ENCODE data around the gene ROR2.

The ROR2 gene

DNA sequence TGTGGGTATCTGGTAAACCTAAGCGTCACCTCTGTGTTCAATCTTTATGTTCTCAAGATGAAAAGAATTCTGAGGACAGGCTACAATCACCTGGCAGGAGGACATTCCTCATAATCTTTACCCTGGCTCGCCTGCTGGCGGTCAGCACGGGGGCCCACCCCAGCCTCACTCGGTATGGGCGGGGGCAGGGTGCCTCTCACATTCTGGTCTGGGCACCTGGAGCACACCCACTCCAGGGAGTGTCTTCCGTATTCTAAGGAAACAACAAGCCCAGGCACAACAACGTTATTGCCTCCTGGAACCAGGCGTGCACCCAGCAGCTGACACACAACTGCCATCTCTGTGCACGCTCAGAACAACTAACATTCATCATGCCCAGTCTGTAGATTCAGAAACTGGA, 179.8 kb downstream of the ROR2 start:
- no peak for DNase-seq

DNA sequence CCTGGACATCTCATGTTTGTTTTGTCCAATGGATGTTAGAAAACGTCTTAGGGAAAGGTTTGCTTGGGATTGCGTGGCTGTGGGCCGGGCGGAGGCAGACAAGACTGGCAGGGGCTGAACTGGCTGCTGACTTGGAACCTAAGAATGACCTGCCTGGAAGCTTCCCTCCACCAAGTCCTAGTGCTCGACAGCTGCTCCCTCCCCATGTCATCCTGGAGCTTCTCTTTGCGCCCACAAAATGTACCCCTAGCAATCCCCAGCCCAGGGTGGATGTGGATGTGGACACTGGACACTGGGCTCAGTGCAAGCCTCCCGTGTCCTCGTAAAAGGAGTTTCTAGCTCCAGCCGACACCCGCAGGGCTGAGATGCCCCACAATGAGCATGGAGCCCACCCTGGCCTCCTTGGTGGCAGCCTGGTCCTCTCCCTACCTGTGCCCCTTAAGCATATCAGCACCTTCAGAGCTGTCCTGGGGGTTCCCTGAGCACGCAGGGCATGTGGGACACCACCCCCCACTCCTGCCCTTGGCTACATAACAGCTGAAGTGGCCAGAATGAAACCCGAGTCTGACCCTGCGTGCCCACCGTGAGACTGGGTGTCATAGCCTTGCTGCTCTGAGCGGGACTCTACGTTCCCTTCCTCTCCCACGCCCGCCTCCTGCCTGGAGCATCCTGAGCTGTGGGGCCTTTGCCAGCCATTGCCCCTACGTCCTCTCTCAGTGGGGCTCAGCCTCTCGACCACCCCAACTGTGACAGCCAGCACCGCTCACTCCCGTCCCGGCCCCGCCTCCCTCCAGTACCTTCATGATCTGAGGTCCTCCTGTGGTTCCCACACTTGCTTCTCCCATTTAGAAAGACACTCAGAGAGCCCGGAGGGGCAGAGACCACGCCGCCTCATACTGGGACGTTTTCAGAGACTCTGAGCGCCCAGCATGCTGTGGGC, 180.8 kb downstream of the ROR2 start:
- DNase-seq = no peak

DNA sequence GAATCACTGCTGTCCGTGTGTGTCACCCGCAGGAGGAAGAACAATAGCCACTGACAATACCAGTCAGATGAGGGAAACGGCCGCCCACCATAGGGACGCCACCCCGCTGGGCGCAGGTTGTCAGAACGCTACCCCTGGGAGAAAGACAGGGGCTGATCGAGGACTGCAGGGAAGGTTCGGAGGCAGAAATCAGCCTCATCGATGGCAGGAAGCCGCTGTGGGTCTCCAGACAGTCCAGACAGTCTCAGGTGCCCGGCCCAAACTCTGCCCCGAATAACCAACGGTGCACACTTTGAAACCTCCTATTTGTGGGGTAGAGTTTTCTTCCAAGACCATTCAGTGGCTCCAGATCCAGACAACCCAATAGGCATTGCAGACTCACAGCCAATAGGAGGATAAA, 181.5 kb downstream of the ROR2 start:
- no peak for DNase-seq

DNA sequence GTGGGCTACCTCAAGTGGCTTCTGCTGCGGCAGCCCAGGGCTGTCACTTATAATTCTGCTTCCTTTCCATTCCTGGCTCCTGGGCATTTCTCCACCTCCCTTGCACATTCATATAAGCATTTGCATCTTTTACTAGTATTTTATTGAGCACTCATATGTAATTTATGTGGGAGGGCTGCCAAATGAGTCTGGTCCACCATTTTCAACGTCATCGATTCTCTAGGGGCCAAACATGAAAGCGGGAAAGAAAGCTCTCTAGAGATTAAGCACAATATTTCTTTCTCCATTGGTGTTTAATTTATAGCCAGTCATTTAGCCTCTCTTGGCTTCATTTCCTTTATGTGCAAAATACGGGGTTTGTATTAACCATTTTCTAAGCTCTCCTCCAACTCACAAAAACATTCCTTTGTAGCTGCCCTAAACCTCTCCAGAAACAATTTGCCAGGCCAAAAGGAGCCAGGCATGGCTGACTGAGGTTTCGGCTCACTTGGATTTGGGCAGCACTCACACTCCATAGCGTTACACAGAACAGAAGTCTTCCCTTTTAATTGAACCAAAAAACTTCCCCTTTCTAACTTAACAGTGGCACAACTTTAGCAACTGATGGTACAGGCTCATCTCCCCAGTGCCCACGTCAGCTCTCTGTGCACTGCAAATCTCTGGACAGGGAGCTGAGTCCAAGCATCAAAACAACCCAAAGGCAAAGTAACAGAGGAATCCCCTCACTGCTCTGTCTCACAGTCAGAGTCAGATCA, 183.5 kb downstream of the ROR2 start:
- DNase-seq = no peak

DNA sequence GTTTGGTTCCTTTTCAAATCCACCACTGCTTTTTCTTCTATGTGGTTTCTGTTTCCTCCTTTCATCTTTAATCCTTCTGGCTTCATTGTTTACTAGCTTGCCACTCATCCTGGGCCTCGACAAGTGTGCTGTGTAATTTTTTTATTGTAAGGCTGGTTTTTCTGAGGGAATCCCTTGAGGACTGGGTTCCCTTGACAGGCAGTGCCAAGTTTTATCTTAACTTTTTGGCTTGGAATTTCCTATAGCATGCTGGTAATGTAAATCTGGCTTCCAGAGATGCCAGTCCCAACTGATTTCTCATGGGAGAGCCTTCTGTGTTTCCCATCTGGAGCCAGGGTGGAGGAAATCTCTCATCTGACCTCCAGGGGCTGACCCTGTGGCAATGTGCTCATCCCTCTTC, 184.7 kb downstream of the ROR2 start:
- DNase-seq = no peak

DNA sequence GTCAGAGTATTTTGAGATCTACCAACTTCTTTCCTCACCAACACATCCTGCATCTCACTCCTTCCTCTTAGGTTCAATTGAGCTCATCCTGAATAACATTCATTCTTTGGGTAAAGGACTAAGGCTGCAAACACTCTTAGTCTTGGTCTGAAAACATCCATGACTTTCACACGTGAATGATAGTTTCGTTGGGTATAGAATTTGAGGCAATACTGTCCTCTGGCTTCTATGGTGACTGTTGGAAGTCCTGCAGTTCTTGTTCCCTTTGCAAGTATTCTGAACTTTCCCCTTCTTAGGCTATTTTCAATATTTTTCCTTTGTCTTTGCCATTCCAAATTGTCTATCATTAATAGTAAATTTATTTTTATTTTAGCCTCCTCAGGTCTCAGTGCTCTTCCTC, 185.4 kb downstream of the ROR2 start:
- DNase-seq = no peak

DNA sequence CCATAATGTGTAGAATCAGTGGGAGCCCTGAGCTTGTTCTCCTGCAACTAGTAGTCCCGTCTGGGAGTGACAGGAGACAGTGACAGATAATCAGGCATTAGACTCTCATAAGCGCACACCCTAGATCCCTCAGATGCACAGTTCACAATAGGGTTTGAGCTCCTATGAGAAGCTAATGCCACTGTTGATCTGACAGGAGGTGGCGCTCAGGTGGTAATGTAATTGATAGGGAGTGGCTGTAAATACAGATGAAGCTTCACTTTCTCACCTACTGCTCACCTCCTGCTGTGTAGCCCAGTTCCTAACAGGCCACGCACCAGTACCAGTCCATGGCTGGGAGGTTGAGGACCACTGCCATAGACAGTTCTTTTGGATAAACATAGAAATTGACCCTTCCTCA, 188.7 kb downstream of the ROR2 start:
- DNase-seq = no peak

DNA sequence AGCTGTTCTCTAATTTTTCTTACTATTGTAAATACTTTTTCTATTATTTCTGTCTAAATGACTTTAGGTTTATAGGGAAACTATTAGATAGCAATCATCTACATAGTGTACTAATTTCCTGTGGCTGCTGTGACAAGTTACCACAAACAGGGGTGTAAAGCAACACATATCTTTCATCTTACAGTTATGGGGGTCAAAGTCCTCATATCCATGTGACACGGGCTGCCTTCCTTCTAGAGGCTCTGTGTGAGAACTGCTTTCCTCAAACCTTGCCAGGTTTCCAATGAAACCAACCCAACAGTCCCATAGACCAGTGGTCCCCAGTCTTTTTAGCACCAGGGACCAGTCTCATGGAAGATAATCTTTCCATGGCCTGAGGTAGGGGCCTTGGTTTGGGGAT, 189.1 kb downstream of the ROR2 start:
- DNase-seq = no peak

DNA sequence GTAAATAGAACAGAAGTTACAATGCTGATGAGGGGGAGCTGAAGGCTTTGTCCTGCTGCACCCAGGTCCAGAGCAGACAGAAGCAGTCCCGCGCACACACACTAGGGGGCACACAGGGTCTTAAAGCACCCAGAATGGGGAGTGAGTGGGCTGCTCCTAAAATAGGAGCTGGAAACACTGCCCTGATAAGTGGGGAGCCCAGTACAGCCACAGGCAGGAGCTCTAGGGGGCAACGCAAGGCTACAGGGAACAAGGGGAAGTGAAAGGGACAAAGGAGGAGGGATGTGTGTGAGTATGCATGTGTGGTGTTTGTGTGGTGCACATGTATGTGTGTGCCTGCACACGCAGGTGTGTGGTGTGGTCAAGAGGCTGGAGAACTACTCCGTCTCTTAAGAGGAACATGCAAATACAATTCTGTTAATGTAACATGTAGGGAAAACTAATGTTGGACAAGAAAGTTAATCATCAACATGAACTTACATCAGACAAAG, 191.5 kb downstream of the ROR2 start:
- DNase-seq = no peak

DNA sequence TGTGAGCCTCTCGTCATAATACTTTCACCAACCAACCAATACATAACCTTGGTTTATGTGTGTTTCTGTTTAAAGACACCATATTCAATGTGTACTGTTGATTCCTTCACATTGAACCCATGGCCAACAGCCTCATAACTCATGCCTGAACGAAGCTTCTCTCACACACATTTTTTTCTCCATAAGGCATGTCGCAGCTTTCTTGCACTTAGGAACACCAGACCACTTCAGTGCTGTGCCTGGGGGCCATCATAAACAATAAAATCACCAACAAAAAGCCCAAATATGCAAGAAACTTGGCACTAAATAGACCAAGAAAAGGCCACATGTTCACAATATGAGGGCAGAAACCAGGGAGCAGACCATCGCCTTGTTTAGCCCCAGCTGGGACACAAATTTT, 192.2 kb downstream of the ROR2 start:
- DNase-seq = no peak

DNA sequence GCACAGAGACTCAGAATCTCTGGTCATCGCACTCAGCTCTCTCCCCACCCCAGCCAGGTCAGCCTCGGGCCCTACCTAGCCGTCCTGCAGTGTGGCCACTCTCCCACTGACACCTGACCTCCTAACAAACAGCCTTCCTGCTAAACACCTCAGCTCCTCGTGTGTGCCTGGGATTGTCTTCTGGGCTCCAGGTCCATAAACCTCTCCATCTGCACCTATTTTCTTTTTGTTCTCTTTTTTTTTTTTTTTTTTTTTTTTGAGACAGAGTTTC, 193.6 kb downstream of the ROR2 start:
- DNase-seq = no peak

DNA sequence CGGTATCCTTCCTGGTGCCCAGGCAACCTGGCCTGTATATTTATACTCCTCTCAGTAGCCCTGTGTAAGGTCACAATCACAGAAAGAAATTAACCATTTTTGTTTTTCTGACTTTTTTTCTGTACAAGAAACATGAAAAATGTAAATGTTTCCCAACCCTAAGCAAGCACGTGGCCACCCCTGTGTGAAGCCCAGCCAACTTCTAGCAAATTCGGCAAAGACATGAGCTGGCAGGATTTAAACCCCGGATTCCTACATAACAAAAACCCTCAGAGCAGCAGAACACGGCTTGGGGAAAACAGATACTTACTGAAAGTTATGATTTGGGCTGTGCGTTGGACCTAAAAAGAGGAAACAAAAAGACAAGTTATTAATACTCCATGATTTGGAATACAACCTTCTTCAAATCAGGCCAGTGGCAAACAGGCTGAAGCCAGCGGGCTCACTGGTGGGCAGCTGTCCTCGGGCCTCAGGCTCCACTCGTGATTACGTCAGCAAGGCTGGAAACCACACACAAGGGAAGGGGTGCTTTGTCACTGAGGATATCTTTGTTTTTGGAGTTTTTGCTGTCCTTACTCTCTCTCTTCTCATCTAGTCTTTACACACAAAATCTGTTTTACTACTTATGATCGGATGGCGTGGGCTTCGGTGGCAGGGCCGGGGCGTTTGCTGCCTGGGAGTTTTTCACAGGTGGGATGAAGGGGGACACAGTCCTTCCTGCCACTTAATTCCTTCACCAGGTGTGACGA, 194.1 kb downstream of the ROR2 start:
- no peak for DNase-seq

DNA sequence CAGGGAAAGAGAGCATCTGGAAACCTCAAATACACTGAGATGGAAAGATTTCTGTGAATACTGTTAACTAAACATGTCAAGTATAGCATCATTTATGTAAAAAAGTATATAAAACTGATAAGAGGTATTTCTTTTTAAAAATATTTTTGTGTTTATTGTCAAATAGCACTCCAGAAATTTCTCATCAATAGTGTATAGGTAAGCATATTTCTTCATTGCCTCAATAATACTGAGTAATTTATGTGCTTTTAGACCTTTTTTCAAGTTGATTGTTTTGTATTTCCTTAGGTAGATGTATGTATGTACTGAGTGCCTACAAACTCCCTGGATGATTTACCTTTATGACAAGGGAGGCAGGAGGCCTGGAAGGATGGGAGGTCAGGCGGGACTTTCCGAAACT, 196.3 kb downstream of the ROR2 start:
- DNase-seq = no peak

DNA sequence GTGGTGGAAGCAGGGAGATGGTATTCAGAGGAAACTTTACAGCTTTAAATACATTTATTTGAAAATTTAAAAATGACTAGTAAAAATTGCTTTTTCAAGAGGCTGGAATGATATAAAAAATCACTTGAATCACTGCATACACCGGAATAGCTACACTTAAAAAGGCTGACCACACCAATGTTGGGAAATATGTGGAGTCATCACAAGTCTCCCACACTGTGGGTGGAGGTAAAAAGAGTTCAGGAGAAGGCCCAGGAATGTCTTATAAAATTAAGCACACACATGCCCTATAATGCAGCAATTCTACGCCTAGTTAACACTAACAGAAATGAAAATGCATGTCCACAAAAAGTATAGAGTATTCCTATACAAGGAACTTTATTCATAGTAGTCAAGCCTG, 198.1 kb downstream of the ROR2 start:
- DNase-seq = no peak

DNA sequence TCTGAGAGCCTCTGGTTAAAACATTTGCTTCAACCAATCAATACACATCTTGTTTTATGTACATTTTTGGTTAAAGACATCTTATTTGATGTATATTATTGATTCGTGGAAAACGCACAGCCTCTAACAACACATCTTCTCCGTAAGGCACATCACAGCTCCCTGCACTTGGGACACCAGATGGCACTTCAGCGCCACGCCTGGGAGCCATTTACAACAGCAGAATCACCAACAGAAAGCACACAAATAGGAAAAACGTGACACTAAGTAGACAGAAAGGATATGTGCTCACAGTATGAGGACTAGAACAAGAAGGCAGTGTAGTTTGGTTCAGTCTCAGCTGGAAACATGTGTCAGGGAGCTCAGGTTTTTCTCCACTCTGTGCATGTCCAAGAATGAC, 199.7 kb downstream of the ROR2 start:
- DNase-seq = no peak

DNA sequence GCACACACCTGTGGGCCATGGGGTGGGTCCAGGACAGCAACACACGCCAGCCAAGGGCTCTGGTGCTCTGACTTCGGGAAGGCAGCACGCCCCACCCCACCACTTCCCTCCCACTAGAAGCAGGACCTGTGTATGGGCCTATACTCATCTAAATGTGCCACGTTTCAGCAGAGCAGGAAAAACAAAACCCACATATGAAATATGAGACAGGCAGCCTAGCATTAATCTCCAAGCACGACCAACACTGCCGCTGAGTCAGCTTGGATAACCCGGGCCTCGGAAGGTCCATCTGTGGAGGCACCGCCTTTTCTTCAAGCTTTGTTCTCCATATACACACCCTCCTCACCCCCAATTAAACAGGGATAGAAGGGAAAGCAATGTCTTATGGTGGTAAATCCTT, 203.1 kb downstream of the ROR2 start:
- DNase-seq = no peak

DNA sequence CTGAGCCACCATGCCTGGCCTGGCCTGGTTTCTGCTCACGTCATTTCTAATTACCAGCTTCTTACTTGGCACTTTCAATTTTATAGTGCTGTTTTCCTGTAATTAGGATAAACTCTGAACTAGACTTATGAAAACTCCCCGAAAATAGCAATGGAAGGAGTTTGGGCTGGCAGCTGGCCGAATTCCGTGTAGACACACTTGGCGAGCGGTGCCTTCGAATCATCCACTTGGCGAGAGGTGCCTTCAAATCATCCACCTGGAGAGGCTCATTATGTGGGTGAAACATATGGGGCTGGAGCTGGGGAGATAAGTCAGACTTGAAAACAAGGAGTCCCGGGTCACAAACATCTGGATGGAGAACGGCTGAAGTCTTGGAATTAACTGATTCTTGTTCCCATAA, 203.7 kb downstream of the ROR2 start:
- no peak for DNase-seq

DNA sequence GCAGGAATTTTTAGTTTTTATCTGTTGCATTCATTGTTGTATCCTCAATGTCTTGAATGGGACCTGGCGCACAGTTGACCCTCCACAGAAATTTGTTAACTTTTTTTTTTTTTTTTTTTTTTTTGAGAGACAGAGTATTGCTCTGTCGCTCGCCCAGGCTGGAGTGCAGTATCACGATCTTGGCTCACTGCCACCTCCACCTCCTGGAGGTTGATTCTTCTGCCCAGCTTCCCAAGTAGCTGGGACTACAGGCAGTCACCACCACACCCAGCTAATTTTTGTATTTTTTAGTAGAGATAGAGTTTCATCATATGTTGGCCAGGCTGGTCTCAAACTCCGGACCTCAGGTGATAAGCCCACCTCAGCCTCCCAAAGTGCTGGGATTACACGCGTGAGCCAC, 205.9 kb downstream of the ROR2 start:
- DNase-seq = no peak

DNA sequence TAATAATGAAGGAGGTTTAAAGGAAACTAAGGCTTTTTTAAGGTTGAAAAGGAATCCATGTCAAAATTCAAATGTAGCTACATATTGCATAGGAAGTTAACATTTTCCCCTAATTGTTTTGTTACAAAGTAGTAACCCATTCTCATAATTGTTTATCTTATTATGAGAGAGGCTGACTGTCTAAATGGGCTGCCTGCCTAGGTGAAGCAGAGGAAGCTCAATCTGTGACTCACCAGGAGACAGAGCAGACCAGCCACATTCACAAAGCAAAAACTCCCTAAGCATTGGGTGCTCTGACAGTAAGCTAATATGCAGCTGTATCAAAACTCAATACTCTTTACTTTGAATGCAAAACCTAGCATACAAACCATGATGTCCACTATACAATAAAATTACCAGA, 208.5 kb downstream of the ROR2 start:
- DNase-seq = no peak

DNA sequence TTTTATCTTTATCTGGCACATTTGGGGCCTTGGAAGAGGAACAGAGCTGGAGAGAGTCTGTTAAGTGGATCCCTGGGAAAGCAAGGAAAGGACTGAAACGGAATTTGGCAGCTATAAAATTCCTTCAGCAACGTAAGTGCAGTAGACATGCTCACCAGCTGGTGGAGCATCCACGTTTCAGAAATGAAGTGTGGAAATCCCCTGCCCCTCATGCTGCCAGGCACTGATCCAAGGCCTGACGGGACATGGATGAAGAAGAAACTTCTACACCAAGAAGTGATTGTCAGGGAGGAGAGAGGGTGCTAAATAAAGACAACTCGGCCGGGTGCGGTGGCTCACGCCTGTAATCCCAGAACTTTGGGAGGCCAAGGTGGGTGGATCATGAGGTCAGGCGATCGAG, 209.3 kb downstream of the ROR2 start:
- DNase-seq = no peak

DNA sequence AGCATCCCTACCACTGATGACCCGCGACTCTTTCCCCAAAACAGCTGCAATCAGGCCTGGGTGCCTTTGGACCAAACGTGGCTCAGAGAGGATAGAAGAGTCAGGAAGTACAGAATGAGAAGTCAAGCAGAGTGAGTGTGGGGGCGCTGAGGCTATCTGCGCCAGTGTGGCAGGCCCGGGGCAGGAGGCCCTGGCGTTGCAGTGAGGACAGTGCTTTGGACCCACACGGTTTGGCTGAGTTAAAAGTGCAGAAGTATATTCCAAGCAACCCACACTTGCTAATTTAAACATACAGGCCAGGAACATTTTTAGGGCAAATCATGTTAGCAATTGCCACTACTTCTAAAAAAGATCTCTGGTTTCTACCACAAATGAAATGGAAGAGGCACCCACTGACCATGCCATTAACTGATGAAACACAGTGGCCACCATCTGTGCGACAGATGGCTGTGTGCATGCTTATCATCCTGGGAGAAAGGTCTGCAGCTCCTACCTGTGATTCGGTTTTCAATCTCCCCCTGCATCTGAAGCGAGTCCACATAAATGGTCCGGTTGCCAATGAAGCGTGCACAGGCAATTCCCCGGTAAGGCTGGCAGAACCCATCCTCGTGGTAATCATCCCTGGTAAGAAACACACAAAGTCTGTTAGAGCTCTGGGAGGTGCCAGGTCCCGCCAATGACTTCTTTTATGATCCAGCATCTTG, 213.0 kb downstream of the ROR2 start:
- DNase-seq = no peak

DNA sequence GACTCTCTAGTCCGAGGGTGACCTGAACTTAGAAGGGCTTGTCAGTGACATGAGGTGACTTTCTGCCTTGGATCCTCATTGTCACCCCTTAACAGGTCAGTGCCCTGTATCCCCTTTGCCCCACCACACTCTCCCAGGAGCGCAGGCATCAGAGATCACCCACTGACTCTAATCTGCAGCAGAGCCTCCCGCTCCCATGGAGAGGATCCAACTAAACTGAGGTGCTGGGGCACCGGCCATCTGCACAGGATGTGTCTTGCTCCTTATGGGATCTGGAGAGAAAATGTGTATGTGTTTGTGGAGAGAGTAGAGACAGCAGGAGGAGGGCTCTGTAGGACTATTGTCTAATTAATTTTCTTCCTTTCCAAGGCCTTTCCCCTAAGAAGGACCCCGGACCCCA, 213.7 kb downstream of the ROR2 start:
- DNase-seq = no peak

DNA sequence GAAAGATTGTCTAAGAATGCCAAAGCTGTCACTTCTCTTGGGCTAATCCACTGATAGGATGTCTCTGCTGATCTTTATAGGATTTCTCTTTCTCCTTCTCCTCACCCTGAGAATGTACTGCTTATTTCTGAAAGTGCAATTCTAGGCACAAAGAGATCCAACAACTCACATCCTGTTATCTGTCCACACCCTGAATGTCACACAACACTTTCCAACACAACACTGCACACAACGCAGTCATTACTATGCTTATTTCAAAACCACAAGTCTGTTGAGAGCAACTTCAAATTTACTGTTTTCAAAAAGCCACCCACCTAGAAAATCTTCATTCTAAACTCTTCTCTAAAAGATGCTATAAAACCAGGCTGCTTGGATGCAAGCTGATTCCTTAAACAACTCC, 215.0 kb downstream of the ROR2 start:
- no peak for DNase-seq
